NCI-H146 (cell line): Measurements from ENCODE around the gene CR1.
A peak's percentile ranks its signal among the peaks of the same experiment; 100 is the strongest.
"Not testable (repeated sequence)": the region's sequence is repeated elsewhere in the genome, so short reads cannot be mapped to it uniquely, and the experiment has no call there.

Source experiments
- DNase-seq: peaks from one replicate; lab custom pipeline; 2025; lab: John Stamatoyannopoulos, UW

Gene CR1

GRCh38 chr1:207644852-207645634, 149.1 kb downstream of the CR1 start, which contains the start of gene CR1L:
CR1L (plus strand) TSS chr1:207645133; CDS start chr1:207645234, 101 bp downstream.
- peak; percentile 54 for DNase-seq

GRCh38 chr1:207645635-207646081, 149.7 kb downstream of the CR1 start:
- DNase-seq, result peak; percentile 21

GRCh38 chr1:207646171-207646570, 150.2 kb downstream of the CR1 start:
- no peak for DNase-seq

- peak; percentile 37 for DNase-seq
These were observed 151.1 kb downstream of the CR1 start for GRCh38 chr1:207646944-207647579.

- peak; percentile 5 for DNase-seq
These were observed 151.8 kb downstream of the CR1 start for GRCh38 chr1:207647671-207648333.

- DNase-seq, result peak; percentile 2
These were observed 152.6 kb downstream of the CR1 start for GRCh38 chr1:207648334-207649209.

GRCh38 chr1:207649210-207649753, 153.3 kb downstream of the CR1 start:
- peak; percentile 85 for DNase-seq

- DNase-seq, result peak; percentile 16
These were observed 154.1 kb downstream of the CR1 start for GRCh38 chr1:207649865-207650580.

- DNase-seq, result no peak
These were observed 155.6 kb downstream of the CR1 start for GRCh38 chr1:207651583-207651982.

GRCh38 chr1:207654320-207654719, 158.4 kb downstream of the CR1 start:
- DNase-seq, result no peak

GRCh38 chr1:207658408-207658807, 162.5 kb downstream of the CR1 start:
- DNase-seq, result peak; percentile 1

GRCh38 chr1:207658904-207659485, 163.0 kb downstream of the CR1 start:
- no peak for DNase-seq

- DNase-seq, result peak; percentile 86
These were observed 163.7 kb downstream of the CR1 start for GRCh38 chr1:207659545-207660153.

- not testable (repeated sequence) for DNase-seq
These were observed 165.5 kb downstream of the CR1 start for GRCh38 chr1:207661420-207661819.

GRCh38 chr1:207666342-207666741, 170.4 kb downstream of the CR1 start:
- DNase-seq, result no peak

GRCh38 chr1:207669528-207670009, 173.6 kb downstream of the CR1 start:
- DNase-seq, result peak; percentile 19

- no peak for DNase-seq
These were observed 174.2 kb downstream of the CR1 start for GRCh38 chr1:207670192-207670591.

- DNase-seq, result no peak
These were observed 175.0 kb downstream of the CR1 start for GRCh38 chr1:207670997-207671396.

GRCh38 chr1:207672522-207673130, 176.7 kb downstream of the CR1 start:
- peak; percentile 75 for DNase-seq
